ENCODE measurements around the gene HS1BP3. TPM values are rescaled to one million over a fixed set of nuclear protein-coding genes. Genes with fewer than 3 reads are reported as not detected.

Gene HS1BP3
- total and polyA plus RNA-seq, 2 donors (not counting 3 experiments of a cell fraction or from before 2014, with no cell fraction given), result 27.4 to 33.1 TPM

DNA sequence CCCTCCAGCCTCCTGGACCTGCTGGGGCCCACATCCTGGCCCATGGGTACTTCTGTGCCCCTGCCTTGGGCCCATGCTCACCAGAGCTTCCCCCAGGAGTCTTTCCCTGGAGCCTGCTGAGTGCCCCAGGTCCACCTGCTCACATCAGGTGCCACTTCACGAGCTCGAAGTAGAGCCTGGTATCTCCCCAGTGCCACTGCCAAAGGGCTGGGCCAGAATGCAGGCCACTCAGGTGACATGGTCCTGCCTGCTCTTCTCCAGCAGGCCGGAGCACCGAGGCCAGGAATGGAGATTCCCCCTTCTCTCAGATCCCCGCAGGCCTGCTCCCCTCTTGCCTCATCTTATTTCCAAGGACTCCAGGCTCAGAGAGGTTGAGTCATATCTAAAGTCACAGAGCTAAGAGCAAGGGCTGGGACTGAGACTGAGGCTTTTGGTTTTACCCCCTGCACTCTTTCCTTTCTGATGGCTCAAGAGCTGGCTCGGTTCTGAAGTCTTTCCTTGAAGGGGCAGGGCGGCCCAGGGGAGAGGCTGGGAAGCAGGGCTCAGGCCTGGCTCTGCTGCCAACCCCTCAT lies 79.2 kb downstream of the HS1BP3 start:
- H4K20me1 ChIP-seq (replicated peaks; ENCODE audit: control insufficient read depth, extremely low read depth, insufficient read depth, low read length), result no peaks in the 10 kb centered on the region
- TF ChIP-seq, protein P1, sequence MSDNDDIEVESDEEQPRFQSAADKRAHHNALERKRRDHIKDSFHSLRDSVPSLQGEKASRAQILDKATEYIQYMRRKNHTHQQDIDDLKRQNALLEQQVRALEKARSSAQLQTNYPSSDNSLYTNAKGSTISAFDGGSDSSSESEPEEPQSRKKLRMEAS (IDR thresholded peaks at IDR 0.05; ENCODE audit: insufficient read depth, insufficient read length), result no peak
- TF ChIP-seq POLR2AphosphoS5 (IDR thresholded peaks at IDR 0.05; ENCODE audit: insufficient read depth, low read depth, low read length) (no peak), EZH2 (IDR thresholded peaks at IDR 0.05; ENCODE audit: borderline replicate concordance, low read depth, low read length, severe bottlenecking) (no peak), FOS (IDR thresholded peaks at IDR 0.05; ENCODE audit: borderline replicate concordance, insufficient read depth, low read length) (no peak), MYC (IDR thresholded peaks at IDR 0.05; ENCODE audit: low read depth, low read length) (no peak), GATA2 (IDR thresholded peaks at IDR 0.05; ENCODE audit: insufficient read depth, insufficient read length, low read depth, low read length) (no peak), POLR2A (IDR thresholded peaks at IDR 0.05; ENCODE audit: low read depth, low read length) (no peak), JUN (IDR thresholded peaks at IDR 0.05; ENCODE audit: borderline replicate concordance, insufficient read depth, insufficient read length, low read depth) (no peak)
- TF ChIP-seq, protein P2, sequence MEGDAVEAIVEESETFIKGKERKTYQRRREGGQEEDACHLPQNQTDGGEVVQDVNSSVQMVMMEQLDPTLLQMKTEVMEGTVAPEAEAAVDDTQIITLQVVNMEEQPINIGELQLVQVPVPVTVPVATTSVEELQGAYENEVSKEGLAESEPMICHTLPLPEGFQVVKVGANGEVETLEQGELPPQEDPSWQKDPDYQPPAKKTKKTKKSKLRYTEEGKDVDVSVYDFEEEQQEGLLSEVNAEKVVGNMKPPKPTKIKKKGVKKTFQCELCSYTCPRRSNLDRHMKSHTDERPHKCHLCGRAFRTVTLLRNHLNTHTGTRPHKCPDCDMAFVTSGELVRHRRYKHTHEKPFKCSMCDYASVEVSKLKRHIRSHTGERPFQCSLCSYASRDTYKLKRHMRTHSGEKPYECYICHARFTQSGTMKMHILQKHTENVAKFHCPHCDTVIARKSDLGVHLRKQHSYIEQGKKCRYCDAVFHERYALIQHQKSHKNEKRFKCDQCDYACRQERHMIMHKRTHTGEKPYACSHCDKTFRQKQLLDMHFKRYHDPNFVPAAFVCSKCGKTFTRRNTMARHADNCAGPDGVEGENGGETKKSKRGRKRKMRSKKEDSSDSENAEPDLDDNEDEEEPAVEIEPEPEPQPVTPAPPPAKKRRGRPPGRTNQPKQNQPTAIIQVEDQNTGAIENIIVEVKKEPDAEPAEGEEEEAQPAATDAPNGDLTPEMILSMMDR (IDR thresholded peaks at IDR 0.05; ENCODE audit: extremely low read depth in 1 of 2, insufficient read depth in 1 of 2, low read depth in 1 of 2, low read length in 2 of 2), result no peak
- dilution Hi-C loops (cut with MboI; ENCODE audit: extremely low pct_ligation_motif_present, low sequenced_read_pairs) (no loop called here), intact Hi-C loops (cut with micrococcal nuclease) (no loop called here)
- H3K27ac ChIP-seq (ENCODE audit: insufficient read depth, low read depth, low read length), result peak overlapping the region; percentile 100
- ChIA-PET POLR2A (interaction anchor here (0.6 to 11.7 kb wide), 4 partner anchors 13 to 127 kb away, joined by 4 to 310 read pairs (median 8); partner anchors contain the start of gene RHOB), CTCF (interaction anchor here (10.5 kb wide), 1 partner anchor 121 kb away, joined by 78 read pairs; no protein-coding TSS in a partner anchor)
- H3K79me2 ChIP-seq (ENCODE audit: control insufficient read depth, insufficient read depth, low read length), result no peaks in the 10 kb centered on the region
- H3K27me3 ChIP-seq (ENCODE audit: control insufficient read depth in 2 of 2, insufficient read depth in 2 of 2, low read length in 2 of 2), result no peaks in the 10 kb centered on the region
- H3K36me3 ChIP-seq (ENCODE audit: control insufficient read depth in 2 of 2, extremely low read depth in 1 of 2, insufficient read depth in 2 of 2, low read length in 2 of 2), result no peaks in the 10 kb centered on the region
- H3K4me3 ChIP-seq (replicated peaks in 1 of 3; ENCODE audit: insufficient read depth in 1 of 3, low read depth in 1 of 3, low read length in 3 of 3), result no peak overlapping the region
- no peaks in the 10 kb centered on the region for H3K9me1 ChIP-seq (replicated peaks; ENCODE audit: control insufficient read depth, extremely low read depth, insufficient read depth, low read length)
- no peaks in the 10 kb centered on the region for H3K9me3 ChIP-seq (replicated peaks; ENCODE audit: control insufficient read depth, insufficient read depth, low read length)
- TSS peak; percentile 0 for BruUV-seq (replicated peaks)
- H3K4me1 ChIP-seq (ENCODE audit: control insufficient read depth, extremely low read depth, insufficient read depth, low read length), result peaks cover 98% of the 10 kb centered on the region
- FAIRE-seq (no peak), DNase-seq (ENCODE audit: low read depth, low spot score) (peak; percentile 43)
- H3K4me2 ChIP-seq (ENCODE audit: insufficient read depth, low read length), result no peak overlapping the region
- H2AFZ ChIP-seq (ENCODE audit: low read depth, low read length), result peak overlapping the region; percentile 7
- peak overlapping the region; percentile 95 for H3K9ac ChIP-seq (replicated peaks; ENCODE audit: extremely low read depth, insufficient read depth, low read length)
